ENCODE results near the gene NPIPB8.
"Not testable (repeated sequence)": the region's sequence is repeated elsewhere in the genome, so short reads cannot be mapped to it uniquely, and the experiment has no call there.

- not testable (repeated sequence) for TF ChIP-seq CTCF (IDR thresholded peaks at IDR 0.05; ENCODE audit: poor library complexity, severe bottlenecking); EZH2 (IDR thresholded peaks at IDR 0.05; ENCODE audit: borderline replicate concordance, insufficient read depth, low read length, poor library complexity, severe bottlenecking); POLR2AphosphoS5 (IDR thresholded peaks at IDR 0.05); RAD21 (conservative IDR thresholded peaks at IDR 0.05)
These were observed 63.5 kb downstream of the NPIPB8 start for GRCh38 chr16:28701384-28701783.
